Subcutaneous abdominal adipose tissue (tissue), 5 donors: ENCODE results near the gene TBC1D1.

ENCODE experiments used
- H3K27ac ChIP-seq: one replicate; pipeline ENCODE4 v1.7.0; 2013; ENCODE audit warnings: low read depth, mild to moderate bottlenecking, inconsistent platforms, low read length, moderate library complexity
- H3K27me3 ChIP-seq, 5 donors: one replicate each; pipeline ENCODE4 v1.7.0; 2013; ENCODE audit warnings: low read length in 5 of 5, inconsistent platforms in 1 of 5; ENCODE audit not compliant: control insufficient read depth in 5 of 5, insufficient read depth in 4 of 5
- H3K36me3 ChIP-seq, 5 donors: one replicate each; pipeline ENCODE4 v1.7.0; 2013; ENCODE audit warnings: low read length in 5 of 5; ENCODE audit not compliant: control insufficient read depth in 5 of 5, insufficient read depth in 5 of 5
- H3K4me1 ChIP-seq, 5 donors: one replicate each; pipeline ENCODE4 v1.7.0; 2013; ENCODE audit warnings: low read length in 5 of 5, mild to moderate bottlenecking in 3 of 5, moderate library complexity in 1 of 5; ENCODE audit not compliant: control insufficient read depth in 5 of 5, insufficient read depth in 5 of 5
- H3K4me3 ChIP-seq, 5 donors: one replicate each; pipeline ENCODE4 v1.7.0; 2013; ENCODE audit warnings: low read length in 5 of 5, low read depth in 1 of 5
- H3K9ac ChIP-seq, 5 donors: one replicate each; pipeline ENCODE4 v1.7.0; 2013; ENCODE audit warnings: low read length in 5 of 5, mild to moderate bottlenecking in 4 of 5, moderate library complexity in 3 of 5
- H3K9me3 ChIP-seq, 5 donors: one replicate each; pipeline ENCODE4 v1.7.0; 2013; ENCODE audit warnings: low read length in 5 of 5; ENCODE audit not compliant: control insufficient read depth in 5 of 5
- donor health status: healthy.
- donor health status: healthy.
- donor health status: healthy.
- donor health status: healthy.
- donor health status: healthy.

TBC1D1 gene

DNA sequence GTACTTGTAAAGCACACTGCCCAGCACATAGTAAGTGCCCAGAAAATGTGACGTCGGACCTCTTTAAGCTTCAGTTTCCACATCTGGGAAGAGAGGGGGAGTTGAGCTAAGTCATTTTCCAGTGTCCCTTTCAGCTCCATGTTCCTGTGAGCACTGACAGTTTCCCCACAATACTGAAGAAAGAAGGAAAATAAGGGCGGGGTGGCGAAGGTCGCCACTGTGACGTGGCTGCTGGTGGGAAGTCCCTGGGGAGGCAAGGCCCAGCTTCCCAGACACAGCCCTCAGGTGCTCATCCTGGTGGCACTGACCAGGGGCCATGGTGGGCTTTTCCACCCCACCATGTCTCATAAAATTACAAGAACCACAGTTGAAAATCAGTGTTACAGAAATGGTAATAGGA lies 191.1 kb downstream of the TBC1D1 start:
- Histone ChIP-seq H3K27ac (peak overlapping the region; percentile 52), H3K9ac (no peak overlapping the region), H3K36me3 (peaks cover 0 to 4% (median 0%) of the 10 kb centered on the region in 5 donors), H3K4me3 (no peak overlapping the region), H3K4me1 (peaks cover 9 to 75% (median 58%) of the 10 kb centered on the region in 5 donors), H3K27me3 (no peaks in the 10 kb centered on the region), H3K9me3 (no peaks in the 10 kb centered on the region)

DNA sequence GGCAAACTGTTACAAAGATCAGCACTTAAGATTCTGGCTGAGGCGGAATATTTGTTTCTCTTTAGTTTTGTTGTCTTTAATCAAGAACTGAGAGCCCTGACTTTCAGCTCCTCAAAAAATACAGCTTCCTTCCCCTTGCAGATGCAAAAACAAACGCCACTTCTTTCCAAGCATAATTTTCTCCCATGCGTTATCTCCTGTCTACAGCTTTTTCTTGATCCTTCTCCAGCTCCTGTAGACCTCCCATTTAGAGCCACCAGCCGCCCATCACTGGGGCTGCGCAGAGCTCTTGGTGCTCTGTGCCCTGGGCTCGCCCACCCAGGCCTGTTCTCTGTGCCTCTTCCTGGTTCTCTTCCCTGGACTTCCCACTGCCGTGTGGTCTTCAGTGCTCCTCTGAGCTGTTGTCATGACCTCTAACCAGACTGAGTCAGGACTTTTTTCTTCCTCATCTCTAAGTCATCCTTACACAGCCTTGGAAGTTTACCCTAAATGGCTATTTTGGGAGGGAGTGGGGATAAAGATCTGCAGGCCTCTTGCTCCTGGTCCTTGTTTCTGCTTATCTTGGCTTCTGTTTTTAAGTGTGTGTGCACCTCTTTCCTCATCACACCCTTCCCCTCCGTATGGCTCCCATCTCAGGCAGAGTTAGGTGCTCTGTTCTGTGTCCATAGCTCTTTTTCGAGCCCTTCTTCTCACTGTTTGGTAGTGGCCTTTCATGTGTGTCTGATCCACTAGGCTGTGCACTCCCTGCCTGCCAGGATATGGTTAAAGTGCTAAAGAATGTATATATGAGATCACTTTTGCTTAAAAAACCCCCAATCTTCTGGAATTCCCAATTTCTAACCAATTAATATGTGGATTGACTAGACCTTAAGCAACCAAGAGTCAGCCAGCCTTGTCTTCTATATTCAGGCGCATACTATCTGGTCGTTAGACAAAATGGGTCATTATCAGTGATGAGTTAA lies 191.8 kb downstream of the TBC1D1 start:
- no peak overlapping the region for H3K9ac ChIP-seq
- H3K9me3 ChIP-seq = no peaks in the 10 kb centered on the region
- no peaks in the 10 kb centered on the region for H3K27me3 ChIP-seq
- peaks cover 0 to 4% (median 0%) of the 10 kb centered on the region in 5 donors for H3K36me3 ChIP-seq
- no peak overlapping the region for H3K4me3 ChIP-seq
- peak overlapping the region; percentile 52 for H3K27ac ChIP-seq
- peaks cover 9 to 73% (median 59%) of the 10 kb centered on the region in 5 donors for H3K4me1 ChIP-seq

DNA sequence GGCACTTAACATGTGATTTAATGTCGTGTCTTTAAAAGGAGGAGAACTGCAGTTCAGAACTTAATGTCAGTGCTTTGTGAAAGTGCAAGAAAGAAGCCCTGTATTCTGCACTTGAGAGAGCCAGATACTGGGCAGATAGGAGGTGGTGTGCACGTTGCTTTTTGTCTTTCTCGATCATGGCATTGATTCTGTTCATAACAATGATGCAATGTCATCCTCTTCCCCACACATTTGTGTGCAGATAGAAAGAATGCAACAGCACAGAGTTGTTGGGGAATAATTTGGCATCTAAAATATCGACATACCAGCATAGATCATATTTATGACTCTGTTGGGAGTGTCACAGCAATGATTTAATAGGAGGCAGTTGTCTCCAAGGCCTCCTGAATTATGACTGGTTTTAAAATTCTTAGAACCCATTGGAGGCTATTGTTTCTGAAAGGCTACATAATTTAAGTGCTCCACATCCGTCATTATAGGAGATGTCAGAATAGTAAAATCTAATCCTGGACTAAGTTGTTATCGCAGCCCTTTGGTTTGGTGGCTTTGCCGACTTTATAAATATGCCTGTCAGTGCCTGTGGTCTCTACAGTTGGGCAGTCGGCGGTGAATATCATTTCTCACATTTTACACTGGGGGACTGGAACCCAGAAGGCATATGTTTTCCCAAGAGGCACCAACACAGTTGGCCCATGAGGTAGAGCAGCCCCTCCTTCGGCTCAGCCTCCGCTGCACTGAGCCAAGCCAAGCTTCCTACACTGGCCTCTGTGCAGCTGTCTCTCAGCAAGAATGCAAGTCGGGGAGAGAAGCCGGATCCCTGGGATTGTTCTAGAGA lies 194.2 kb downstream of the TBC1D1 start:
- Histone ChIP-seq H3K27me3 (no peaks in the 10 kb centered on the region), H3K27ac (peak overlapping the region; percentile 3), H3K36me3 (peaks cover 0 to 7% (median 4%) of the 10 kb centered on the region in 5 donors), H3K4me1 (peaks cover 9 to 59% (median 49%) of the 10 kb centered on the region in 5 donors), H3K9ac (peak overlapping the region in 1 of 5 donors; percentile 1), H3K9me3 (no peaks in the 10 kb centered on the region), H3K4me3 (peak overlapping the region in 2 of 5 donors; percentile 5 to 32)

DNA sequence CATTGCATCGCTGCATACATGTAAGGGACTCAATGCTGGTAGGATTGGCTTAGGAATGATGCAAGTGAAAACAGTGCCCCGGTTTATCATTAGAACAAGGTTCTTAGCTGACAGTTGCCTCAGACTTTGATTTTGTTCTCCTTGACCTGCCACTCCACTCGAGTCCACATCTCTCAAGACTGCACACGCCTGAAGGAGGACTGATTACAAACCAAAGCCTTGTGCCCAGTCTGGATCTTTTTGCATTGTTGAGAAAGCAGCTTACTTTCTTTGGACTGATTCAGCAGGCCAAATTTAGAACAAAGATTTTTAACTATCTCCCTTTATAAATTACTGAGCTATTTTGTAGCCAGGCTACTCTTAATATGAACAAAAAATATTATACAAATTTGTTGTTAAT lies 194.9 kb downstream of the TBC1D1 start:
- H3K27me3 ChIP-seq = no peaks in the 10 kb centered on the region
- peaks cover 0 to 10% (median 8%) of the 10 kb centered on the region in 5 donors for H3K36me3 ChIP-seq
- no peaks in the 10 kb centered on the region for H3K9me3 ChIP-seq
- no peak overlapping the region for H3K9ac ChIP-seq
- peak overlapping the region in 2 of 5 donors; percentile 5 to 32 for H3K4me3 ChIP-seq
- H3K4me1 ChIP-seq = peaks cover 9 to 59% (median 49%) of the 10 kb centered on the region in 5 donors
- H3K27ac ChIP-seq = peak overlapping the region; percentile 3

DNA sequence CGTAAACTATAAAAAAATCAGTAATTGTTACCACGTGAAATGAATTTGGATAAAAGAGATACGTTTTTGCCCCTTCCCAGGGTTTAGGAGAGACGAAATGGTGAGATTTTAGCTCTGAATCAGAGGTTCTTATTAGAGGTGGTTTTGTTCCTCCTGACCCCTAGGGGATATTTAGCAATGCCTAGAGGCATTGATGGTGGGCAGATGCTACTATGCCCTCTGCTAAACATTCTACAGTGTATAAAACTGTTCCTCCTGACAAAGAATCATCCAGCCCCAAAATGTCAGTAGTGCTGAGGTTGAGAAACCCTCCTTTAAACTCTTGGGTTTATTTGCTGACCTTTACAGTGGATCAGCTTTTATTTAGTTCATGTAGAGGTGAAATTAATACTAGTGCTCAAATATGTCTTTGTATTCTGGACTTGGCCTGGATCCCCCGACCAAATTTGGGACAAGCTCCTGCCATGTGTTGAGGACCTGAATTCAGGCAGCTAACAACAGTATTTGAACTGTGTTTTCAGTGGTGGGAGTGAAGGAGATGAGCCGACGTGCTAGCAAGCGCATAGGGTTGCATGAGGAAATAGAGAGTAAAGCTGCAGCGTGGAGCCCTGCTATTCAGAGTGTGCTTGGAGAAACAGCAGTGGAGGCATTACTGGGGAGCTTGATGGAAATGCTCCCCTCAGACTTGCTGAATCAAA lies 195.4 kb downstream of the TBC1D1 start:
- Histone ChIP-seq H3K27ac (no peak overlapping the region), H3K9ac (no peak overlapping the region), H3K27me3 (no peaks in the 10 kb centered on the region), H3K36me3 (peaks cover 0 to 14% (median 10%) of the 10 kb centered on the region in 5 donors), H3K9me3 (no peaks in the 10 kb centered on the region), H3K4me3 (no peak overlapping the region), H3K4me1 (peaks cover 9 to 59% (median 49%) of the 10 kb centered on the region in 5 donors)

DNA sequence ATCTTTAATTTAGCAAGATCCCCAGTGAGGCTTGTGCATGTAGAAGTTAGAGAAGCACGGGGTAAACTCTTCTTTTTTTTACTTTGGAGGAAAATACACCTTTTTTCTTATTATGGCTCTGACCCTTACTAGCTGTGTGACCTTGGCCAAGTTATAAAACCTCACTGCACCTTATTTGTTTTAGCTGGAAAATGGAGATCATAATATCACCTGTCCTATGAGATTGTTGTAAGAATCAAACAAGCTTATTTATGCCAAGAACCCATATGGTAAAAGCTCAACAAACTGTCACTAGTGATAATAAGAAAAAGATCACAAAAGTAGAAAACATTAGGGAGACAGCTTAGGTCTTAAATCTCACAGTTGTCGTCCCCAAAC lies 196.0 kb downstream of the TBC1D1 start:
- no peak overlapping the region for H3K9ac ChIP-seq
- H3K4me3 ChIP-seq = no peak overlapping the region
- peaks cover 0 to 16% (median 10%) of the 10 kb centered on the region in 5 donors for H3K36me3 ChIP-seq
- H3K27ac ChIP-seq = no peak overlapping the region
- H3K4me1 ChIP-seq = peaks cover 6 to 55% (median 49%) of the 10 kb centered on the region in 5 donors
- no peaks in the 10 kb centered on the region for H3K9me3 ChIP-seq
- H3K27me3 ChIP-seq = no peaks in the 10 kb centered on the region

DNA sequence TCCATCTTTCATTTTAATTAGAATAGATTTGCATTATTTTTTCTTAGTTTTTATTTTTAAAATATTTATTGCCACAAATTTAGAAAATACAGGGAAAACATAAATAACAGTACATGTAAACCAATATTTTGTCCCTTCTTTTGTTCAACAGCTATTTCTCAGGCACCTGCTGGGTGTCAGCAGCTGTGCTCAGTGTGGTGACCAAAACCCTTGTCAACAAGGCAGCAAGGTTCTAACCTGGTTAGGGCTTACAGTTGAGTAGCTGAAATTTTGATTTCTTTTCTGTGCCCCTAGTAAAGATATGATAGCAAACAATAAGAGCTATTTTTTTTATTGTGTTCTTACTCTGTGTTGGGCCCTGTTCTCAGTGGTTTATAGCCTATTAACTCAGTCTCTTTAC lies 197.4 kb downstream of the TBC1D1 start:
- H3K9me3 ChIP-seq = no peaks in the 10 kb centered on the region
- no peak overlapping the region for H3K9ac ChIP-seq
- no peak overlapping the region for H3K4me3 ChIP-seq
- no peak overlapping the region for H3K27ac ChIP-seq
- H3K27me3 ChIP-seq = no peaks in the 10 kb centered on the region
- H3K4me1 ChIP-seq = peaks cover 6 to 40% (median 35%) of the 10 kb centered on the region in 5 donors
- peaks cover 0 to 16% (median 10%) of the 10 kb centered on the region in 5 donors for H3K36me3 ChIP-seq

DNA sequence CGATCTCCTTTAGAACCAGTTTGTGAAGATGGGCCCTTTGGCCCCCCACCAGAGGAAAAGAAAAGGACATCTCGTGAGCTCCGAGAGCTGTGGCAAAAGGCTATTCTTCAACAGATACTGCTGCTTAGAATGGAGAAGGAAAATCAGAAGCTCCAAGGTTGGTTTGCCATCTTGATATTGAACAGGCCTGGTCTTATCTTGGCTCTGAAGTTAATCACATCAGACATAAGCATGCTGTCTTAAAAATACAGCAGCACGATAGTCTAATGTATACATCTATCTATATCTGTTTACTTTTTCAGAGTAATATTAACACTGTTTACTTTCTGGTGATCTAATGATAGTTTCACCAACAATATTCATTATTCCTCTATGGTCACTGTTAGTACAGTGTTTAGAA lies 199.1 kb downstream of the TBC1D1 start:
- no peaks in the 10 kb centered on the region for H3K27me3 ChIP-seq

DNA sequence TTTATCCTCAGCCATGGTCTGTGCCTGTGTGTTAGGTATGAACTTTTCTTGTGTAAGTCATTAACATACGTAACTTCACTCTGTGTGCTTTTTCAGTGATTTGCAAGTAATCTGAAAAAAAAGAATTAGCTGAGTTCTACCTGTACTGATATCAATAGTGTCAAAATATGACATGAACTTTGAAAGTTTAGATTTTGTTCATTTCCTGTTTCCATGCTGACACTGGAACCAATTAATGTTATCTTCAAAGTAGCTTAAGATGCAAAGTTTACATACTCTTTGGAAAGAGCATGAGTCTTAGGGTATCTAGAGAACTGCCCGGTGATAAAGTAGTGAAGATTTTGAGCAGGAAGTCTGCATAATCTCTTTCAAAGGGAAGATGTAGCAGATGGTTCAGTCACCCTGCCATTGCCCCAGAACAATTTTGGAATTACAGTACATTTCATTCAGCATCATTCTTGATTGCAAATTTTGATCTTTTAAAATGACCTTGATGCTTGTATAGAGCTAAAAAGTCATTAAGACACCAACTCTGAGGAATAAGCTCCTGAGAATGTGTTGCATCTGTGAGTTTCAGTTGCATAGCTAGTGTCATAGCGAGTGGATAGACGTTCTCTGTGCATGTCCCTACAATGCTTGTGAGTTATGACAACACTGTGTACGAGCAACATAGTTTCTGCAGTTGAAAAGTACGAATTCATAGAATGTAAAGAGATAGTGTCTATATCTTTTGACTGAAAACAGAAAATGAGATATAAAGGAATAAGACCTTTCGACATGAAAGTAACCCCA lies 199.8 kb downstream of the TBC1D1 start:
- H3K9me3 ChIP-seq = no peaks in the 10 kb centered on the region
- no peak overlapping the region for H3K9ac ChIP-seq
- H3K4me3 ChIP-seq = no peak overlapping the region
- H3K27me3 ChIP-seq = no peaks in the 10 kb centered on the region
- H3K36me3 ChIP-seq = peaks cover 0 to 16% (median 6%) of the 10 kb centered on the region in 5 donors
- H3K4me1 ChIP-seq = peaks cover under 1 to 16% (median 11%) of the 10 kb centered on the region in 5 donors
- no peak overlapping the region for H3K27ac ChIP-seq

More for the DNA sequence above, 199.1 kb downstream of the TBC1D1 start:
- H3K4me3 ChIP-seq = no peak overlapping the region
- H3K4me1 ChIP-seq = peaks cover 3 to 23% (median 18%) of the 10 kb centered on the region in 5 donors
- H3K9me3 ChIP-seq = no peaks in the 10 kb centered on the region
- H3K9ac ChIP-seq = no peak overlapping the region
- H3K36me3 ChIP-seq = peaks cover 0 to 16% (median 10%) of the 10 kb centered on the region in 5 donors
- no peak overlapping the region for H3K27ac ChIP-seq
